ENCODE data around the gene RUNX2. TPM values are rescaled to one million over a fixed set of nuclear protein-coding genes. Genes with fewer than 3 reads are reported as not detected.

RUNX2 gene
- total and polyA plus RNA-seq, 2 experiments from 2014 or later: 4.4 to 5.2 TPM

- no peaks in the 10 kb centered on the region for H4K20me1 ChIP-seq (ENCODE audit: insufficient read depth)
- WGBS, 2 experiments (ENCODE audit: low coverage in 1 of 2, low lambda C conversion rate in 2 of 2, missing lambda C conversion rate in 2 of 2): 96 to 97% methylated on average over 4 of the region's 4 CpGs
- no peak overlapping the region for H2AFZ ChIP-seq
- H3K27ac ChIP-seq: no peak overlapping the region
- H3K79me2 ChIP-seq (ENCODE audit: insufficient read depth): no peaks in the 10 kb centered on the region
- no peaks in the 10 kb centered on the region for H3K27me3 ChIP-seq (replicated peaks; ENCODE audit: insufficient read depth)
- no peaks in the 10 kb centered on the region for H3K9me3 ChIP-seq (ENCODE audit: low read depth)
- no peak for TF ChIP-seq EZH2 (IDR thresholded peaks at IDR 0.05; ENCODE audit: insufficient read depth, poor library complexity, severe bottlenecking)
- no peak for TF ChIP-seq EZH2phosphoT487 (IDR thresholded peaks at IDR 0.05; ENCODE audit: insufficient read depth, low read depth)
- peaks cover 25% of the 10 kb centered on the region for H3F3A ChIP-seq (ENCODE audit: insufficient read depth)
- H3K4me3 ChIP-seq: no peak overlapping the region
- H3K9ac ChIP-seq: no peak overlapping the region
- no peak for DNase-seq
- H3K9me2 ChIP-seq (ENCODE audit: insufficient read depth): no peaks in the 10 kb centered on the region
- H3K4me2 ChIP-seq (ENCODE audit: unreplicated experiment): no peak overlapping the region
- H3K4me1 ChIP-seq (ENCODE audit: insufficient read depth): peaks cover 30% of the 10 kb centered on the region
- H3K36me3 ChIP-seq (ENCODE audit: low read depth): no peaks in the 10 kb centered on the region
- in situ Hi-C loops (cut with MboI): loop anchor here (25.0 kb wide), 2 partner anchors 268 to 1218 kb away; no protein-coding TSS in a partner anchor
Observed at GRCh38 chr6:45705137-45705855, 377.2 kb downstream of the RUNX2 start.

GRCh38 chr6:45706319-45706718, 378.2 kb downstream of the RUNX2 start:
- WGBS, 2 experiments (ENCODE audit: low coverage in 1 of 2, low lambda C conversion rate in 2 of 2, missing lambda C conversion rate in 2 of 2): 47 to 48% methylated on average over 2 of the region's 2 CpGs
- in situ Hi-C loops (cut with MboI): loop anchor here (25.0 kb wide), 2 partner anchors 269 to 1219 kb away; no protein-coding TSS in a partner anchor
- Histone ChIP-seq H3K4me1 (ENCODE audit: insufficient read depth) (peaks cover 36% of the 10 kb centered on the region), H3K9ac (no peak overlapping the region), H3K27me3 (replicated peaks; ENCODE audit: insufficient read depth) (no peaks in the 10 kb centered on the region), H4K20me1 (ENCODE audit: insufficient read depth) (no peaks in the 10 kb centered on the region), H3K4me3 (no peak overlapping the region), H2AFZ (no peak overlapping the region), H3K9me3 (ENCODE audit: low read depth) (no peaks in the 10 kb centered on the region), H3K9me2 (ENCODE audit: insufficient read depth) (no peaks in the 10 kb centered on the region), H3K27ac (no peak overlapping the region), H3K79me2 (ENCODE audit: insufficient read depth) (no peaks in the 10 kb centered on the region), H3K36me3 (ENCODE audit: low read depth) (no peaks in the 10 kb centered on the region), H3K4me2 (ENCODE audit: unreplicated experiment) (no peak overlapping the region), H3F3A (ENCODE audit: insufficient read depth) (peaks cover 25% of the 10 kb centered on the region)
- DNase-seq: no peak
- TF ChIP-seq EZH2phosphoT487 (IDR thresholded peaks at IDR 0.05; ENCODE audit: insufficient read depth, low read depth): no peak
- TF ChIP-seq EZH2 (IDR thresholded peaks at IDR 0.05; ENCODE audit: insufficient read depth, poor library complexity, severe bottlenecking): no peak

- WGBS, 2 experiments (ENCODE audit: low coverage in 1 of 2, low lambda C conversion rate in 2 of 2, missing lambda C conversion rate in 2 of 2): 91 to 97% methylated on average over 6 of the region's 6 CpGs
- in situ Hi-C loops (cut with MboI): loop anchor here (25.0 kb wide), 2 partner anchors 270 to 1220 kb away; no protein-coding TSS in a partner anchor
Observed at GRCh38 chr6:45707176-45707575, 379.0 kb downstream of the RUNX2 start.

DNA sequence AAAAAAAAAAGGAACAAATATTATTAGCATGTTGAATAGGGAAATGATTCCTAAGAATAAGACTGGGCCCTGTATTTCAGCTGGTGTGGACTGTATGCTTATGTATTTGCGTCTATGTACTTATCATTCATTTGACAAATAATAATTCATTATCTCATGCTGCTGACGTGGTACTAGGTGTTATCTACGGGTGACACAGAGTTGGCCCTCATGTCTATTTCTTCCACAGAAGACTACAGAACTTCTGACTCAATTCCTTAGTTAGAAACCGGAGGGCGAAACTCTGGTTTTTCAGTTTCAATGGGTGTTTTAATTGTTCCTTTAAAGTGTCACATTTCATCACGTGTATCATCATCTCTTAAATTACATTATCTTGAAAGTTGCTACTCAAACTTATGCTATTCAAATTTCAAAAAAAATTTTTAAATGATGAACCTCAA, 381.7 kb downstream of the RUNX2 start:
- Histone ChIP-seq H3K9ac (no peak overlapping the region), H3K36me3 (ENCODE audit: low read depth) (no peaks in the 10 kb centered on the region), H3K4me2 (ENCODE audit: unreplicated experiment) (no peak overlapping the region), H3F3A (ENCODE audit: insufficient read depth) (0 out of 2 replicates have a peak, but pooled peaks cover 4% of the 10 kb centered on the region), H3K27me3 (replicated peaks; ENCODE audit: insufficient read depth) (no peaks in the 10 kb centered on the region), H3K27ac (no peak overlapping the region), H3K79me2 (ENCODE audit: insufficient read depth) (no peaks in the 10 kb centered on the region), H3K9me2 (ENCODE audit: insufficient read depth) (no peaks in the 10 kb centered on the region), H3K4me1 (ENCODE audit: insufficient read depth) (peaks cover 23% of the 10 kb centered on the region), H3K9me3 (ENCODE audit: low read depth) (no peaks in the 10 kb centered on the region), H3K4me3 (no peak overlapping the region), H4K20me1 (ENCODE audit: insufficient read depth) (no peaks in the 10 kb centered on the region), H2AFZ (no peak overlapping the region)
- no peak for DNase-seq
- 94 to 95% methylated on average over 6 of the region's 6 CpGs for WGBS, 2 experiments (ENCODE audit: low coverage in 1 of 2, low lambda C conversion rate in 2 of 2, missing lambda C conversion rate in 2 of 2)
- no peak for TF ChIP-seq EZH2phosphoT487 (IDR thresholded peaks at IDR 0.05; ENCODE audit: insufficient read depth, low read depth)
- no peak for TF ChIP-seq EZH2 (IDR thresholded peaks at IDR 0.05; ENCODE audit: insufficient read depth, poor library complexity, severe bottlenecking)
- in situ Hi-C loops (cut with MboI): loop anchor here (10.0 to 25.0 kb wide), 3 partner anchors 272 to 1222 kb away; no protein-coding TSS in a partner anchor

More at GRCh38 chr6:45707176-45707575, 379.0 kb downstream of the RUNX2 start:
- Histone ChIP-seq H3K9me2 (ENCODE audit: insufficient read depth) (no peaks in the 10 kb centered on the region), H2AFZ (no peak overlapping the region), H3K4me1 (ENCODE audit: insufficient read depth) (peaks cover 35% of the 10 kb centered on the region), H3K9ac (no peak overlapping the region), H3K4me2 (ENCODE audit: unreplicated experiment) (no peak overlapping the region), H3K79me2 (ENCODE audit: insufficient read depth) (no peaks in the 10 kb centered on the region), H3K4me3 (no peak overlapping the region), H3K36me3 (ENCODE audit: low read depth) (no peaks in the 10 kb centered on the region), H3K27ac (no peak overlapping the region), H4K20me1 (ENCODE audit: insufficient read depth) (no peaks in the 10 kb centered on the region), H3K27me3 (replicated peaks; ENCODE audit: insufficient read depth) (no peaks in the 10 kb centered on the region), H3F3A (ENCODE audit: insufficient read depth) (peaks cover 21% of the 10 kb centered on the region), H3K9me3 (ENCODE audit: low read depth) (no peaks in the 10 kb centered on the region)
- DNase-seq: no peak
- no peak for TF ChIP-seq EZH2phosphoT487 (IDR thresholded peaks at IDR 0.05; ENCODE audit: insufficient read depth, low read depth)
- TF ChIP-seq EZH2 (IDR thresholded peaks at IDR 0.05; ENCODE audit: insufficient read depth, poor library complexity, severe bottlenecking): no peak
